Measurements from ENCODE around the gene SMIM28.
A peak's percentile ranks its signal among the peaks of the same experiment; 100 is the strongest.

DNA sequence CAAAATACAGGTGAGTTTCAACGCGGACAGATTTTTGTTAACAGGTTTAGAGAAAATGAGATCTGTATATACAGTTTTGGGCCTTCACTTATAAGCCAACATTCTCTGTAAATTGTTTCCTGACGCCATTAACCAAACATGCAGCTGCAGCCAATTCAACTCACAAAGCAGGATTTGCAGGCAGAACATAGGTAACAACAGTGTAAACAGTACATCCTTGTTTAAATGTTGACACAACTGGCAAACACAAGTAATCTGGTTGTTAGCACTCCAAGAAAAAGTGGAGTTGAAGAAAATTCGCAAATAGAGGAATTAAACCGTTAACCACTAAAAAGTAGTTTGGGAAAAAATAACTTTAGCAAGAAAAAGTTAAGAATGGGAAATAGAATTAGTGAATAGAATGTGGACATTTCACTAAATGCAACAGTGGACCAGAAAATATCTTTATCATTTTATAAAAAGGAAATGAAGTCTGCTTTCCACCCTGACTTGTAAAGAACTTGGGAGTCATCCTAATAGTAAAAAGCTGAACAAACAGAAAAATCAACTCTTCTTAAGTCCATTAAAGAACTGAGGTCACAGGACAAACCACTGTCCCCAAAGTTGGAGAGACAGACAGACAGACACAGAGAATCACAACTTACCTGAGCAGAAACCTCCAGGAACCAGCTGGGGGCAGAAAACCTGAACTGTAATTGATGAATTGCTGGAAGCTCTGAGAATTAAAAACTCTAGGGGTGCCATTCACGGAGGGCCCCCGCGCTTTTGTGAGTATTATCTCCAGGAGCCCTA is 10.1 kb downstream of the SMIM28 start:
- TF ChIP-seq, protein P1, sequence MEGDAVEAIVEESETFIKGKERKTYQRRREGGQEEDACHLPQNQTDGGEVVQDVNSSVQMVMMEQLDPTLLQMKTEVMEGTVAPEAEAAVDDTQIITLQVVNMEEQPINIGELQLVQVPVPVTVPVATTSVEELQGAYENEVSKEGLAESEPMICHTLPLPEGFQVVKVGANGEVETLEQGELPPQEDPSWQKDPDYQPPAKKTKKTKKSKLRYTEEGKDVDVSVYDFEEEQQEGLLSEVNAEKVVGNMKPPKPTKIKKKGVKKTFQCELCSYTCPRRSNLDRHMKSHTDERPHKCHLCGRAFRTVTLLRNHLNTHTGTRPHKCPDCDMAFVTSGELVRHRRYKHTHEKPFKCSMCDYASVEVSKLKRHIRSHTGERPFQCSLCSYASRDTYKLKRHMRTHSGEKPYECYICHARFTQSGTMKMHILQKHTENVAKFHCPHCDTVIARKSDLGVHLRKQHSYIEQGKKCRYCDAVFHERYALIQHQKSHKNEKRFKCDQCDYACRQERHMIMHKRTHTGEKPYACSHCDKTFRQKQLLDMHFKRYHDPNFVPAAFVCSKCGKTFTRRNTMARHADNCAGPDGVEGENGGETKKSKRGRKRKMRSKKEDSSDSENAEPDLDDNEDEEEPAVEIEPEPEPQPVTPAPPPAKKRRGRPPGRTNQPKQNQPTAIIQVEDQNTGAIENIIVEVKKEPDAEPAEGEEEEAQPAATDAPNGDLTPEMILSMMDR (conservative IDR thresholded peaks at IDR 0.05; ENCODE audit: low read length): 0 out of 2 replicates have a peak, but pooled peaks have one; percentile 34
- no peak for TF ChIP-seq EZH2phosphoT487 (IDR thresholded peaks at IDR 0.05; ENCODE audit: borderline replicate concordance, low read depth, low read length)

Measured in OCI-LY7 (cell line).